Hepatocyte (in vitro differentiated cells): ENCODE measurements around the gene SLC36A3. TPM values are rescaled to one million over a fixed set of nuclear protein-coding genes. Genes with fewer than 3 reads are reported as not detected.

Experiments
- DNase-seq: peaks from one replicate; pipeline ENCODE4 v3.0.0-alpha.2; 2016; ENCODE audit warnings: low spot score
- H2AFZ ChIP-seq: fragments of 200-600 bp; sonication (generic); 2 replicates; pipeline ENCODE4 v1.6.0; 2016; ENCODE audit warnings: antibody characterized with exemption, mild to moderate bottlenecking
- H3K27ac ChIP-seq: fragments of 200-600 bp; sonication (generic); 2 replicates; pipeline ENCODE4 v1.5.1; 2016; ENCODE audit warnings: mild to moderate bottlenecking
- H3K27me3 ChIP-seq: fragments of 200-600 bp; sonication (generic); 2 replicates; pipeline ENCODE4 v1.6.1; 2016
- H3K36me3 ChIP-seq: fragments of 200-600 bp; sonication (generic); replicated peaks from 2 replicates; pipeline ENCODE4 v1.5.1; 2016; ENCODE audit warnings: low read depth; ENCODE audit not compliant: insufficient read depth
- H3K4me1 ChIP-seq: fragments of 200-600 bp; sonication (generic); 2 replicates; pipeline ENCODE4 v1.5.1; 2016; ENCODE audit warnings: mild to moderate bottlenecking, moderate library complexity; ENCODE audit not compliant: insufficient read depth
- H3K4me2 ChIP-seq: fragments of 200-600 bp; sonication (generic); 2 replicates; pipeline ENCODE4 v1.6.0; 2016
- H3K4me3 ChIP-seq: fragments of 200-600 bp; sonication (generic); 2 replicates; pipeline ENCODE4 v1.5.1; 2016; ENCODE audit warnings: mild to moderate bottlenecking
- H3K79me2 ChIP-seq: fragments of 200-600 bp; sonication (generic); 2 replicates; pipeline ENCODE4 v1.6.0; 2017; ENCODE audit warnings: mild to moderate bottlenecking
- H3K9me2 ChIP-seq: fragments of 200-600 bp; sonication (generic); replicated peaks from 2 replicates; pipeline ENCODE4 v1.6.0; 2017; ENCODE audit warnings: mild to moderate bottlenecking; ENCODE audit not compliant: insufficient read depth
- H3K9me3 ChIP-seq: fragments of 200-600 bp; sonication (generic); 2 replicates; pipeline ENCODE4 v1.5.1; 2016; ENCODE audit warnings: low read depth, mild to moderate bottlenecking
- H4K20me1 ChIP-seq: fragments of 200-600 bp; sonication (generic); 2 replicates; pipeline ENCODE4 v1.6.0; 2016; ENCODE audit warnings: mild to moderate bottlenecking; ENCODE audit not compliant: insufficient read depth, poor library complexity, severe bottlenecking
- EZH2 ChIP-seq: fragments of 200-600 bp; sonication (generic); IDR thresholded peaks from 2 replicates; pipeline ENCODE4 v1.6.1; 2016; ENCODE audit warnings: antibody characterized with exemption, mild to moderate bottlenecking, borderline replicate concordance
- EZH2phosphoT487 ChIP-seq: fragments of 200-600 bp; sonication (generic); IDR thresholded peaks from one replicate; pipeline ENCODE4 v1.6.1; 2018; ENCODE audit warnings: antibody characterized with exemption, mild to moderate bottlenecking, low read depth, moderate library complexity; ENCODE audit not compliant: unreplicated experiment, severe bottlenecking
- WGBS: methylation state at CpG from one replicate; pipeline ENCODE4 v1.1.6; 2016; ENCODE audit warnings: low lambda C conversion rate; ENCODE audit errors: missing lambda C conversion rate; 5-methylcytosine and 5-hydroxymethylcytosine counted together
- polyA plus RNA-seq: library from polyadenylated mRNA; unstranded; fragments of >200 nt; fragmentation: Nextera tagmentation; extraction: Ambion mirVana; gene quantifications from 2 replicates; pipeline ENCODE4 v1.2.1, GENCODE V29; 2016
- total RNA-seq: library from RNA; depleted of rRNA; stranded (reverse); fragments of >200 nt; gene quantifications from 2 replicates; pipeline ENCODE4 v1.2.3, GENCODE V29; 2014
- TF ChIP-seq, protein P1 (sequence below): fragments of 200-600 bp; sonication (generic); IDR thresholded peaks from 2 replicates; pipeline ENCODE4 v1.5.1; 2016; ENCODE audit warnings: antibody characterized with exemption, mild to moderate bottlenecking; ENCODE audit not compliant: poor library complexity

The SLC36A3 gene
- total and polyA plus RNA-seq, 2 experiments from 2014 or later = not detected

- H3K36me3 ChIP-seq = no peaks in the 10 kb centered on the region
- no peak overlapping the region for H2AFZ ChIP-seq
- no peak for DNase-seq
- H3K27me3 ChIP-seq = peaks cover 16% of the 10 kb centered on the region
- WGBS = 56% methylated on average over 8 of the region's 8 CpGs
- no peaks in the 10 kb centered on the region for H3K9me3 ChIP-seq
- H3K4me1 ChIP-seq = peaks cover 3% of the 10 kb centered on the region
- H3K4me2 ChIP-seq = no peak overlapping the region
- no peaks in the 10 kb centered on the region for H4K20me1 ChIP-seq
- H3K9me2 ChIP-seq = no peaks in the 10 kb centered on the region
- TF ChIP-seq, protein P1, sequence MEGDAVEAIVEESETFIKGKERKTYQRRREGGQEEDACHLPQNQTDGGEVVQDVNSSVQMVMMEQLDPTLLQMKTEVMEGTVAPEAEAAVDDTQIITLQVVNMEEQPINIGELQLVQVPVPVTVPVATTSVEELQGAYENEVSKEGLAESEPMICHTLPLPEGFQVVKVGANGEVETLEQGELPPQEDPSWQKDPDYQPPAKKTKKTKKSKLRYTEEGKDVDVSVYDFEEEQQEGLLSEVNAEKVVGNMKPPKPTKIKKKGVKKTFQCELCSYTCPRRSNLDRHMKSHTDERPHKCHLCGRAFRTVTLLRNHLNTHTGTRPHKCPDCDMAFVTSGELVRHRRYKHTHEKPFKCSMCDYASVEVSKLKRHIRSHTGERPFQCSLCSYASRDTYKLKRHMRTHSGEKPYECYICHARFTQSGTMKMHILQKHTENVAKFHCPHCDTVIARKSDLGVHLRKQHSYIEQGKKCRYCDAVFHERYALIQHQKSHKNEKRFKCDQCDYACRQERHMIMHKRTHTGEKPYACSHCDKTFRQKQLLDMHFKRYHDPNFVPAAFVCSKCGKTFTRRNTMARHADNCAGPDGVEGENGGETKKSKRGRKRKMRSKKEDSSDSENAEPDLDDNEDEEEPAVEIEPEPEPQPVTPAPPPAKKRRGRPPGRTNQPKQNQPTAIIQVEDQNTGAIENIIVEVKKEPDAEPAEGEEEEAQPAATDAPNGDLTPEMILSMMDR = no peak
- TF ChIP-seq EZH2 (no peak), EZH2phosphoT487 (no peak)
- H3K4me3 ChIP-seq = no peak overlapping the region
- no peak overlapping the region for H3K27ac ChIP-seq
- no peaks in the 10 kb centered on the region for H3K79me2 ChIP-seq
These were observed 42.4 kb upstream of the SLC36A3 start for GRCh38 chr5:151345808-151346478.

DNA sequence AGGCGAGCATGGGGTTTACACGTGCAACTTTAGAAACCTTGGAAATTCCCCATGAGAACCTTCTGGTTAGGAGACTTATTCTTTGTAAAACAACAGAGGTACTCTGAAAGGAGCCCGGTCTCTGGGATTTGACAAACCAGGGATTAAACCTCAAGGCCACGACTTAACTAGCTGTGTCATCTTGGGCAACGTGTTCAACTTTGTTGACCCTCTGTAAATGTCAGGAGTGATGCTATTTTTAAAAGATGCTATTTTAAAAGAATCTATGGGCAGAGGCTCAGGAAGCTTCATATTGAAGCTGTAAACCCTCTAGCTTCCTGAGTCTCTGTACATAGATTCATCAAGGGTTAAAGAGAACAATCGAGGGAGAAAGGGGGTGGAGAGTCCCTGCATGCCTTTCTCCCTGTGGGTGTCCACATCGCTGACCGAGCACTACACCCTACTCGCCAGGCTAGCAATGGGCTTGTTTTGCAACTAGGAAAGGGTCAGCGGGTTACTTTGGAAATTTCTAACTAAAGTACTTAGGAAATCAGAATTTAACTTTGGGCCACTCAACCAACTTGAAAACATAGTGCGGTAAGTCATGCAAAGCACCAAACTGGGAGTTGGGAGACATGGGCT, 41.7 kb upstream of the SLC36A3 start:
- no peak for DNase-seq
- no peaks in the 10 kb centered on the region for H3K9me2 ChIP-seq
- no peak overlapping the region for H3K4me2 ChIP-seq
- no peak overlapping the region for H2AFZ ChIP-seq
- TF ChIP-seq EZH2 = no peak
- no peak for TF ChIP-seq EZH2phosphoT487
- TF ChIP-seq, protein P1 = no peak
- no peaks in the 10 kb centered on the region for H3K36me3 ChIP-seq
- H3K27ac ChIP-seq = no peak overlapping the region
- no peak overlapping the region for H3K4me3 ChIP-seq
- 36% methylated on average over 11 of the region's 11 CpGs for WGBS
- H3K9me3 ChIP-seq = no peaks in the 10 kb centered on the region
- peaks cover 3% of the 10 kb centered on the region for H3K4me1 ChIP-seq
- H4K20me1 ChIP-seq = no peaks in the 10 kb centered on the region
- no peaks in the 10 kb centered on the region for H3K79me2 ChIP-seq
- peaks cover 19% of the 10 kb centered on the region for H3K27me3 ChIP-seq

DNA sequence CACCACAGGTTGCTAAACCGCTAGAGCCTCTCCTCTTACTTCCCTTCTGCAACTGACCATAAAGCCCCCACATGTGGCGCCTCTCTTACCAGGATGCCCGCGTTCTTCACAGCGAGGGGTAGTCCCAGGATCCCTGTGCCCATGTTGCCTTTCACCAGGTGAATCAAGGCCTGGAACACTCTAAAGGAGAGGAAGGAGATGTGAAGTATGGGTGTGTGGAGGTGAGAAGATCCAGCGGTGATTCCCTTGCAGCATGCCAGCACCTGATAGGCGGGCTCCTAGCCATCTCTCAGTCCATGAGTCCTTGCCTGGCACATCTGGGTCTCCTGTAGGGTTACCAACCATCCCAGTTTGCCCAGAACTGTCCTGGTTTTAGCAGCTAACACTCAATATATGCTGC, 40.5 kb upstream of the SLC36A3 start:
- no peak overlapping the region for H3K4me3 ChIP-seq
- no peak overlapping the region for H3K27ac ChIP-seq
- H3K4me2 ChIP-seq = no peak overlapping the region
- no peaks in the 10 kb centered on the region for H3K9me2 ChIP-seq
- H2AFZ ChIP-seq = no peak overlapping the region
- H4K20me1 ChIP-seq = no peaks in the 10 kb centered on the region
- no peak for TF ChIP-seq EZH2phosphoT487
- TF ChIP-seq, protein P1 = no peak
- no peak for TF ChIP-seq EZH2
- no peaks in the 10 kb centered on the region for H3K36me3 ChIP-seq
- H3K4me1 ChIP-seq = peaks cover 3% of the 10 kb centered on the region
- DNase-seq = no peak
- WGBS = 93% methylated on average over 7 of the region's 7 CpGs
- peaks cover 14% of the 10 kb centered on the region for H3K27me3 ChIP-seq
- H3K9me3 ChIP-seq = no peaks in the 10 kb centered on the region
- no peaks in the 10 kb centered on the region for H3K79me2 ChIP-seq
